Activated naive CD4-positive, alpha-beta T cell treated with anti-CD3 and anti-CD28 coated beads for 36 hours (primary cell): ENCODE data around the gene HS2ST1. TPM values are rescaled to one million over a fixed set of nuclear protein-coding genes. Genes with fewer than 3 reads are reported as not detected.

Experiments
- CTCF ChIA-PET: fragments of 350-600 bp; sonication (Branson Sonifier 250); formaldehyde crosslinking; loops from one replicate; lab custom pipeline; 2021; ENCODE audit warnings: antibody characterized with exemption; lab: Charles Lee
- DNase-seq: peaks from one replicate; pipeline ENCODE4 v3.0.0-alpha.2; 2020
- H3K27ac Mint-ChIP-seq: one replicate; pipeline ENCODE4 v1.8.0; 2021; ENCODE audit warnings: mild to moderate bottlenecking, mixed read lengths
- H3K27me3 Mint-ChIP-seq: one replicate; pipeline ENCODE4 v1.8.0; 2021; ENCODE audit warnings: low read depth, mixed read lengths
- H3K36me3 Mint-ChIP-seq: one replicate; pipeline ENCODE4 v1.8.0; 2021; ENCODE audit warnings: low read depth, mixed read lengths
- H3K4me1 Mint-ChIP-seq: one replicate; pipeline ENCODE4 v1.8.0; 2021; ENCODE audit warnings: low read depth, mixed read lengths
- H3K4me3 Mint-ChIP-seq: one replicate; pipeline ENCODE4 v1.8.0; 2021; ENCODE audit warnings: mild to moderate bottlenecking, moderate library complexity, mixed read lengths
- H3K9me3 Mint-ChIP-seq: one replicate; pipeline ENCODE4 v1.8.0; 2021; ENCODE audit warnings: mixed read lengths
- intact Hi-C: fragments of 100-400 bp; cut with micrococcal nuclease; formaldehyde crosslinking; loops from one replicate; pipeline ENCODE4 v1.15.1; 2023
- total RNA-seq, 2 experiments: library from RNA; stranded (reverse); gene quantifications; one replicate each; pipeline ENCODE4 v1.2.3, GENCODE V29; 2021

HS2ST1 gene
- total RNA-seq, 2 experiments from 2014 or later: 11.3 to 15.5 TPM

DNA sequence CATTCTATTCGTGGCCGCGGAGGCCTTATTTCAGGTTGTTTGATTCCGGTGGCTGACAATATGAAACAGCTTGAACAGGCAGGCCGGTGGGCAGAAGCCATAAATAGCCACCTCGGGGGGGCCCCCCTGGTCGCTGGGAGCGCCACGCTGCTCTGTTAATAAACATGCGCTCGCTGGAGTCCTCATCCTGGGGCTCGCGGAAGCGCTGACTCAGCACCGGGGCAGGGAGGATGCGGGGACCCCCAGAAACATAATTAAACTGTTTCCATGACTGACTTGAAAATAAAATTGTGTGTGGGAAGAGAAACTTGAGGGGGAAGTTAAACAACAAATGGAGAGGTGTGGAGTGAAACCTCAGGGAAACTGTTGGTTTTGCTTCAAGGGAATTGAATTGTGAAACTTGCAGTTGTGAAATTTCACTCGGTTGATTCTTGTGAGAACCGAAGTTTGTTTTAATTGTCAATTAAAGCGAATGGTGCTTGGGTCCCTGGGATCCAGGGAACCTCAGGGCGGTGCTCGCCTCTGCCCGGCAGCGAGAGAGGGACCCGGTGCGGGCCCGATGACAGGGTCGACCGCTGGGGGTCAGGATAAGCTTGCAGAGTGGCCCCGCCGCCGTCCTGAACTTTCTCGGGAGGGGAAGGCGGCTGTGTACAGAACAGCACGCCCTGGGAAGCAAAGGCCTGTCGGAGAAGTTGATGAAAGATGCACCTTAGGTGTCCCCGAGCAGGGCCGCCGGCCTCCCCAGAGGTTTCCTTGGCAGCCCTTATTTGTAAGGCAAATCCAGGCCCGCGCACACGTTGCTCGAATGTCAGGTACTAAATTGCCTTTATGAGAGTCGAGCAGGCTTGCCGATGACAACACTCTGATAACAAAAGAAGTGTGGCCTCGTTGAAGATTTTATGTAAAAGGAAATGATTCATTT lies 237.3 kb downstream of the HS2ST1 start:
- H3K36me3 Mint-ChIP-seq: no peaks in the 10 kb centered on the region

GRCh38 chr1:87154384-87154783 lies 239.9 kb downstream of the HS2ST1 start:
- peaks cover 25% of the 10 kb centered on the region for H3K27me3 Mint-ChIP-seq
- no peaks in the 10 kb centered on the region for H3K36me3 Mint-ChIP-seq
- no peak for DNase-seq
- no peak overlapping the region for H3K27ac Mint-ChIP-seq
- H3K4me1 Mint-ChIP-seq: peaks cover 12% of the 10 kb centered on the region
- intact Hi-C loops: loop anchor here (5.0 kb wide), 1 partner anchor 798 kb away; no protein-coding TSS in a partner anchor
- CTCF ChIA-PET: no interaction called here
- no peaks in the 10 kb centered on the region for H3K9me3 Mint-ChIP-seq
- H3K4me3 Mint-ChIP-seq: no peak overlapping the region

More for the DNA sequence above, 237.3 kb downstream of the HS2ST1 start:
- no peaks in the 10 kb centered on the region for H3K9me3 Mint-ChIP-seq
- intact Hi-C loops: loop anchor here (1.0 to 5.0 kb wide), 4 partner anchors 142 to 801 kb away; no protein-coding TSS in a partner anchor
- peak overlapping the region; percentile 70 for H3K4me3 Mint-ChIP-seq
- H3K27ac Mint-ChIP-seq: no peak overlapping the region
- H3K4me1 Mint-ChIP-seq: peaks cover 12% of the 10 kb centered on the region
- peak; percentile 62 for DNase-seq
- peaks cover 34% of the 10 kb centered on the region for H3K27me3 Mint-ChIP-seq
- CTCF ChIA-PET: interaction anchor here (0.5 to 1.6 kb wide), 4 partner anchors 10 to 135 kb away, joined by 3 to 4 read pairs (median 3); no protein-coding TSS in a partner anchor

DNA sequence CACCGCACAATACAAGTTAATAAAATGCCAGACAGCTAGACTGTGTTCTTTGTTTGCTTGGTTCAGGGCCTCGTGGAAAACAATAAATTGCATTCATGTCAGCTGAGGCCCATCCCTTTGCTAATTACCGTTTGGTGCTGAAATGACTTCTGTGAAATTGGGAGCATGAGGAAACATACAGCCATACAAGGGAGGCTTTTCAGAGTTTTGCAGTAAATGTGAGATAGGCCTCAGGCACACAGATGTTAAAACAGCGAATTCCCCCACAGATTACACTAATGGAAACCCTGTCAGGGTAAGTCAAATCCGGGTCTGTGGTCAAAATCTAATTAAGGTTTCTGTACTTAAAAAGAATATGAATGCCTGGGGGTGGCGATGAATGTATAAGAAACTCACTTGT lies 240.7 kb downstream of the HS2ST1 start:
- no peaks in the 10 kb centered on the region for H3K9me3 Mint-ChIP-seq
- CTCF ChIA-PET: interaction anchor here (0.6 kb wide), 1 partner anchor 79 kb away, joined by 3 read pairs; no protein-coding TSS in a partner anchor
- H3K4me1 Mint-ChIP-seq: peaks cover 12% of the 10 kb centered on the region
- peaks cover 20% of the 10 kb centered on the region for H3K27me3 Mint-ChIP-seq
- intact Hi-C loops: no loop called here
- DNase-seq: no peak
- H3K4me3 Mint-ChIP-seq: no peak overlapping the region
- H3K36me3 Mint-ChIP-seq: no peaks in the 10 kb centered on the region
- no peak overlapping the region for H3K27ac Mint-ChIP-seq

DNA sequence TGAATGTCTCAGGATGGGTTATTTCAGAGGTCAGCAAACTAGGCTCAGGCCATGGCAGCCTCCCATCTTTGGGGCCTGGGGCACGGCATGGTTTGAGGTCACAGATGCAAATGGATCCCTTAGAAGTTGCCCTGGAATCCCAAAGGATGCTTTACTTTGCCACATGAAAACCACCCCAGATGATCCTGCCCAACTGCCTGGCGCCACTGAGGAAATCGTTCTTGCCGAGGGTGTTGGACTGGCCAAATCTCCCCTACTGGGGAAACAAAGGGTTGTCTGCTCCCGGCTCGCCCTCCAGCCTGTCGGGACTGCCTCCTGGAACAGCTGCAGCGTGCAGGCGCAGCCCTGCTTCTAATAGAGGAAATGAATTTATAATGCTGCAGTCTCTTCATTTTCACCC lies 241.2 kb downstream of the HS2ST1 start:
- Mint-ChIP-seq H3K4me1 (peaks cover 12% of the 10 kb centered on the region), H3K9me3 (no peaks in the 10 kb centered on the region), H3K27ac (no peak overlapping the region), H3K4me3 (no peak overlapping the region), H3K36me3 (no peaks in the 10 kb centered on the region), H3K27me3 (peaks cover 20% of the 10 kb centered on the region)
- CTCF ChIA-PET: interaction anchor here (0.6 to 0.7 kb wide), 2 partner anchors 11 to 79 kb away, joined by 3 read pairs; no protein-coding TSS in a partner anchor
- intact Hi-C loops: no loop called here
- DNase-seq: no peak

GRCh38 chr1:87156124-87156523 lies 241.7 kb downstream of the HS2ST1 start:
- peaks cover 19% of the 10 kb centered on the region for H3K27me3 Mint-ChIP-seq

DNA sequence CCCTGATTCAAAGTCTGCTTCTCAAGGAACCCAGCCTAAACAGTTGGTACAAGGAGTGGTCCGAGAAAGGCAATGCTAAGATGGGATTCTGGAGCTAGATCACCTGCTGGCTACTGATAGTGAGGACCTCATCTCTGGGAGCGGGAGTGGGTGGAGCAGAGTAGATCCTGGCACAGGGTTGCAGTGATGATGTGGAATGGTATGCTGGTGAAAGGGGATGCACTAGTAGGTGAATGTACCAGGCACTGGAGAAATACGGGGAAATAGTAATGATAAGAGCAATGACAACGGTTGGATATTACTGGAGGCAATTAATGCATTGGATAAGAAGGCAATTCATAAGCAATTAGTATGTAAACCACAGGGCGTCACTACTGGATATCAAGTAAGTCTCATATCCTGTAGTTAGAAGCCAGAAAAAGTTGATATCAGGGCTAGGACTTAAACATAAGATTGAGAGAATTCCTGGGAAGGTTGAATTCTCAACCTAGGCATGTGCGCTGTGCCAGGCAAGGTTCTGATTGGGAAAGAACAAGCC lies 245.0 kb downstream of the HS2ST1 start:
- H3K27ac Mint-ChIP-seq: no peak overlapping the region
- H3K4me3 Mint-ChIP-seq: no peak overlapping the region
- intact Hi-C loops: no loop called here
- H3K4me1 Mint-ChIP-seq: no peaks in the 10 kb centered on the region
- H3K36me3 Mint-ChIP-seq: no peaks in the 10 kb centered on the region
- no peaks in the 10 kb centered on the region for H3K9me3 Mint-ChIP-seq
- DNase-seq: no peak
- CTCF ChIA-PET: interaction anchor here (0.6 kb wide), 1 partner anchor 426 kb away, joined by 6 read pairs; no protein-coding TSS in a partner anchor
- peaks cover 2% of the 10 kb centered on the region for H3K27me3 Mint-ChIP-seq

More at GRCh38 chr1:87156124-87156523, 241.7 kb downstream of the HS2ST1 start:
- H3K9me3 Mint-ChIP-seq: no peaks in the 10 kb centered on the region
- no peak for DNase-seq
- H3K27ac Mint-ChIP-seq: no peak overlapping the region
- intact Hi-C loops: no loop called here
- no peaks in the 10 kb centered on the region for H3K36me3 Mint-ChIP-seq
- H3K4me3 Mint-ChIP-seq: no peak overlapping the region
- CTCF ChIA-PET: interaction anchor here (0.7 kb wide), 1 partner anchor 12 kb away, joined by 3 read pairs; no protein-coding TSS in a partner anchor
- peaks cover 12% of the 10 kb centered on the region for H3K4me1 Mint-ChIP-seq

Other genes with a start within 250 kb of the HS2ST1 start
- 10 to 100 TPM; 45.0 to 45.5 TPM for gene SH3GLB1, start 210.1 kb upstream of the HS2ST1 start, total RNA-seq
- gene SELENOF, start 509 bp upstream of the HS2ST1 start, total RNA-seq: 100 to 1,000 TPM; 111 to 115 TPM